ENCODE measurements around the gene ASIC3. TPM values are rescaled to one million over a fixed set of nuclear protein-coding genes. Genes with fewer than 3 reads are reported as not detected.

ASIC3 gene
- total RNA-seq, 1 experiment from 2014 or later: 13.6 TPM

DNA sequence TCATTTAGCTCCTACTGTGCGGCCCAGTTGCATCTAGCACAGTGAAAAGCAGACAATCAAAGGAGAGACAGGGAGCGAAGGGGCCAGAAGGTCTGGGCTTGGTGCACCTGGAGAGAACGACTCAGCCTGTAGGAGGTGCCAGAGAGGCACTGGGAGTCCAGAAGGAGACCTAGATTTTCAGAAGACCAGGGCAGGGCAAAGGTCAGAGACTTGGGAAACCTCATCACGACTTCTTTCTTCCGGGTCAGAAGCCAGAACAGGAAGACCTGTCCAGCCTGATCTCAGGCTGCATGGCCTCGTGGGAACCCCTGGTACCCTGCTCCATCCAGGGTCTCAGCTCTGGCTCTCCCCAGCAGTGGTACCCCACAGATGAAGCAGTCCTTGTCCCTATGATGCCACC is 43.1 kb downstream of the ASIC3 start:
- peaks cover 23% of the 10 kb centered on the region for H3K4me1 Mint-ChIP-seq (ENCODE audit: low read depth, unreplicated experiment)
- intact Hi-C loops (cut with micrococcal nuclease; ENCODE audit: unreplicated experiment): no loop called here
- no TSS peak for BruUV-seq (replicated peaks)
- H3K27ac Mint-ChIP-seq (ENCODE audit: unreplicated experiment): no peak overlapping the region
- peaks cover 36% of the 10 kb centered on the region for H3K36me3 Mint-ChIP-seq (ENCODE audit: insufficient read depth, unreplicated experiment)
- DNase-seq: no peak
- no peak overlapping the region for H3K4me3 Mint-ChIP-seq (ENCODE audit: low read depth, unreplicated experiment)
- H3K27me3 Mint-ChIP-seq (ENCODE audit: unreplicated experiment): no peaks in the 10 kb centered on the region
- no peaks in the 10 kb centered on the region for H3K9me3 Mint-ChIP-seq (ENCODE audit: low read depth, unreplicated experiment)
- CTCF ChIA-PET: no interaction called here
- TF ChIP-seq, protein P1, sequence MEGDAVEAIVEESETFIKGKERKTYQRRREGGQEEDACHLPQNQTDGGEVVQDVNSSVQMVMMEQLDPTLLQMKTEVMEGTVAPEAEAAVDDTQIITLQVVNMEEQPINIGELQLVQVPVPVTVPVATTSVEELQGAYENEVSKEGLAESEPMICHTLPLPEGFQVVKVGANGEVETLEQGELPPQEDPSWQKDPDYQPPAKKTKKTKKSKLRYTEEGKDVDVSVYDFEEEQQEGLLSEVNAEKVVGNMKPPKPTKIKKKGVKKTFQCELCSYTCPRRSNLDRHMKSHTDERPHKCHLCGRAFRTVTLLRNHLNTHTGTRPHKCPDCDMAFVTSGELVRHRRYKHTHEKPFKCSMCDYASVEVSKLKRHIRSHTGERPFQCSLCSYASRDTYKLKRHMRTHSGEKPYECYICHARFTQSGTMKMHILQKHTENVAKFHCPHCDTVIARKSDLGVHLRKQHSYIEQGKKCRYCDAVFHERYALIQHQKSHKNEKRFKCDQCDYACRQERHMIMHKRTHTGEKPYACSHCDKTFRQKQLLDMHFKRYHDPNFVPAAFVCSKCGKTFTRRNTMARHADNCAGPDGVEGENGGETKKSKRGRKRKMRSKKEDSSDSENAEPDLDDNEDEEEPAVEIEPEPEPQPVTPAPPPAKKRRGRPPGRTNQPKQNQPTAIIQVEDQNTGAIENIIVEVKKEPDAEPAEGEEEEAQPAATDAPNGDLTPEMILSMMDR (IDR thresholded peaks at IDR 0.05; ENCODE audit: unreplicated experiment): peak; percentile 27

DNA sequence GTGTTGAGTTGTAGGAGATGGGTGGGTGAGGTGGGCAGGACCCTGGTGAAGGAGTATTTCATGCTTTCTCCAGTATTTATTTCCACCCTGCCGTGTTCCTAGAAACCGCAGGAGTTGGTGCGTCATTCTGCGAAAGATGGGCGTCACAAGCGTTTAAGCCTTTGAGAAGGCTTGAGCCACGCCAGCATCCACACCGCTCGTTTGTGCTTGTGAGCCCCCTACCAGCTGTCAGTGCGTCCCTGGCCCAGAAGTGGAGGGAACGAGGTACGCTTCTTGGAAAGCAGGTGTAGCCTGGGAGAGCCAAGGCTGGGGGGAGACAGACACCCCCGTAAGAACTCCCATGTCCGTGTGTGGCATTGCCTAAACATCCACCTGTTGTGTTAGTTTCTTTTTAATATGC is 43.7 kb downstream of the ASIC3 start:
- Mint-ChIP-seq H3K27ac (ENCODE audit: unreplicated experiment) (no peak overlapping the region), H3K36me3 (ENCODE audit: insufficient read depth, unreplicated experiment) (peaks cover 34% of the 10 kb centered on the region), H3K4me1 (ENCODE audit: low read depth, unreplicated experiment) (peaks cover 23% of the 10 kb centered on the region), H3K27me3 (ENCODE audit: unreplicated experiment) (no peaks in the 10 kb centered on the region), H3K9me3 (ENCODE audit: low read depth, unreplicated experiment) (no peaks in the 10 kb centered on the region), H3K4me3 (ENCODE audit: low read depth, unreplicated experiment) (no peak overlapping the region)
- CTCF ChIA-PET: no interaction called here
- intact Hi-C loops (cut with micrococcal nuclease; ENCODE audit: unreplicated experiment): no loop called here
- TF ChIP-seq, protein P1 (IDR thresholded peaks at IDR 0.05; ENCODE audit: unreplicated experiment): no peak
- no peak for DNase-seq
- BruUV-seq (replicated peaks): no TSS peak

DNA sequence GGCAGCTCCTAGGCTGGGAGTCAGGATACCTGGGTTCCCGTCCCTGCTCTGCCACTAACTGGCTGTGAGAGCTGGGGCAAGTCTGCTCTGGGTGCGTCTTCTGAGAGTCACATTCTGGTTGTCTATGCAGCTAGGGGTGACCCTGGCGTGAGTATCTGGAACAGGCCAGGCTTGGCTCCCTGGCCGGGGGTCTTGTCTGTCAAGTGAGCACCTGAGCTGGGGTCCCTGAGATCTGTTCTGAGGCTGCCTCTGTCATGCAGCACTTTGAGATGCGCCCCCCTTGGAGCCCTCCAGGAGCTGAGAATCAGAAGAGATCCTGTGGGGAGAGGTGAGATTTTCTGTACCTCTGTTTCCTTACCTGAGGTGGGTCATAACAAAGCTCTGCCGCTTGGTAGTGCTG is 45.4 kb downstream of the ASIC3 start:
- peaks cover 23% of the 10 kb centered on the region for H3K4me1 Mint-ChIP-seq (ENCODE audit: low read depth, unreplicated experiment)
- no peaks in the 10 kb centered on the region for H3K27me3 Mint-ChIP-seq (ENCODE audit: unreplicated experiment)
- H3K4me3 Mint-ChIP-seq (ENCODE audit: low read depth, unreplicated experiment): no peak overlapping the region
- H3K36me3 Mint-ChIP-seq (ENCODE audit: insufficient read depth, unreplicated experiment): peaks cover 21% of the 10 kb centered on the region
- CTCF ChIA-PET: no interaction called here
- no TSS peak for BruUV-seq (replicated peaks)
- intact Hi-C loops (cut with micrococcal nuclease; ENCODE audit: unreplicated experiment): no loop called here
- TF ChIP-seq, protein P1 (IDR thresholded peaks at IDR 0.05; ENCODE audit: unreplicated experiment): no peak
- H3K9me3 Mint-ChIP-seq (ENCODE audit: low read depth, unreplicated experiment): no peaks in the 10 kb centered on the region
- DNase-seq: no peak
- no peak overlapping the region for H3K27ac Mint-ChIP-seq (ENCODE audit: unreplicated experiment)

DNA sequence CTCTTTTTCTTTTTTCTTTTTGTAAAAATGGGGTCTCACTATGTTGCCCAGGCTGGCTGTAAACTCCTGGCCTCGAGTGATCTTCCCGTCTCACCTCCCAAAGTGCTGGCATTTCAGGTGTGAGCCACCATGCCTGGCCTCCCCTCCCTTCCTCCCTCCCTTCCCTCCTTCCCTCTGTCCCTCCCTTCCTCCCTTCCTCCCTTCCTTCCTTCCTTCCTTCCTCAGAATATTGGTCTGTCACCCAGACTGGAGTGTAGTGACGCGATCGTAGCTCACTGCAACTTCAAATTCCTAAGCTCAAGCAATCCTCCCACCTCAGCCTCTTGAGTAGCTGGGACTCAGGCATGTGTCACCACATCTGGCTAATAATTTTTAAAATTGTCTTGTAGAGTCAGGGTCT is 46.3 kb downstream of the ASIC3 start:
- CTCF ChIA-PET: no interaction called here
- Mint-ChIP-seq H3K36me3 (ENCODE audit: insufficient read depth, unreplicated experiment) (peaks cover 15% of the 10 kb centered on the region), H3K27me3 (ENCODE audit: unreplicated experiment) (no peaks in the 10 kb centered on the region), H3K4me3 (ENCODE audit: low read depth, unreplicated experiment) (no peak overlapping the region), H3K4me1 (ENCODE audit: low read depth, unreplicated experiment) (peaks cover 15% of the 10 kb centered on the region), H3K27ac (ENCODE audit: unreplicated experiment) (no peak overlapping the region), H3K9me3 (ENCODE audit: low read depth, unreplicated experiment) (no peaks in the 10 kb centered on the region)
- intact Hi-C loops (cut with micrococcal nuclease; ENCODE audit: unreplicated experiment): no loop called here
- no TSS peak for BruUV-seq (replicated peaks)
- DNase-seq: no peak
- TF ChIP-seq, protein P1 (IDR thresholded peaks at IDR 0.05; ENCODE audit: unreplicated experiment): no peak
